Mesendoderm (in vitro differentiated cells): ENCODE measurements around the gene GRHL3.

Experiments used
- DNase-seq: peaks from one replicate; pipeline ENCODE4 v3.0.0; 2013
- H2AK5ac ChIP-seq: 2 replicates; pipeline ENCODE4 v1.6.1; 2013; ENCODE audit warnings: low read length, inconsistent platforms
- H2BK120ac ChIP-seq: 2 replicates; pipeline ENCODE4 v1.6.1; 2013; ENCODE audit warnings: low read depth, mild to moderate bottlenecking, low read length, moderate library complexity, mixed read lengths
- H2BK15ac ChIP-seq: replicated peaks from 2 replicates; pipeline ENCODE4 v1.6.1; 2013; ENCODE audit warnings: low read depth, mild to moderate bottlenecking, moderate library complexity
- H2BK5ac ChIP-seq: 2 replicates; pipeline ENCODE4 v1.6.1; 2013; ENCODE audit warnings: low read length, inconsistent platforms
- H3K18ac ChIP-seq: 2 replicates; pipeline ENCODE4 v1.6.1; 2013; ENCODE audit warnings: mild to moderate bottlenecking, low read length, mixed read lengths
- H3K23ac ChIP-seq: one replicate; pipeline ENCODE4 v1.6.1; 2013; ENCODE audit warnings: low read length
- H3K27ac ChIP-seq: 2 replicates; pipeline ENCODE4 v1.5.1; 2013; ENCODE audit warnings: low read depth, mild to moderate bottlenecking, inconsistent platforms, low read length, moderate library complexity
- H3K27me3 ChIP-seq: 2 replicates; pipeline ENCODE4 v1.6.1; 2013; ENCODE audit warnings: low read length, control low read depth, mild to moderate bottlenecking, inconsistent platforms; ENCODE audit not compliant: insufficient read depth, poor library complexity
- H3K36me3 ChIP-seq: 2 replicates; pipeline ENCODE4 v1.6.1; 2013; ENCODE audit warnings: low read length, inconsistent platforms; ENCODE audit not compliant: control insufficient read depth, insufficient read depth
- H3K4ac ChIP-seq: one replicate; pipeline ENCODE4 v1.6.1; 2013; ENCODE audit warnings: low read depth, mild to moderate bottlenecking, low read length, moderate library complexity
- H3K4me1 ChIP-seq: 2 replicates; pipeline ENCODE4 v1.6.1; 2013; ENCODE audit warnings: low read depth, low read length, inconsistent platforms; ENCODE audit not compliant: control insufficient read depth
- H3K4me2 ChIP-seq: 2 replicates; pipeline ENCODE4 v1.6.1; 2013; ENCODE audit warnings: low read length
- H3K4me3 ChIP-seq: 2 replicates; pipeline ENCODE4 v1.5.1; 2013; ENCODE audit warnings: mild to moderate bottlenecking, low read length
- H3K56ac ChIP-seq: one replicate; pipeline ENCODE4 v1.6.1; 2013; ENCODE audit warnings: low read length
- H3K79me1 ChIP-seq: 2 replicates; pipeline ENCODE4 v1.6.1; 2013; ENCODE audit warnings: low read length, inconsistent platforms
- H3K79me2 ChIP-seq: 2 replicates; pipeline ENCODE4 v1.6.1; 2013; ENCODE audit warnings: mild to moderate bottlenecking, low read length; ENCODE audit not compliant: control insufficient read depth, insufficient read depth
- H3K9ac ChIP-seq: 2 replicates; pipeline ENCODE4 v1.6.1; 2013; ENCODE audit warnings: low read length, inconsistent platforms
- H4K5ac ChIP-seq: one replicate; pipeline ENCODE4 v1.6.1; 2013; ENCODE audit warnings: low read length
- H4K8ac ChIP-seq: one replicate; pipeline ENCODE4 v1.6.1; 2013; ENCODE audit warnings: low read depth, mild to moderate bottlenecking, control low read depth, low read length, moderate library complexity
- WGBS: extraction: QIAGEN DNeasy Blood & Tissue Kit; methylation state at CpG from one replicate; pipeline ENCODE4 v1.1.7; 2013; ENCODE audit warnings: low lambda C conversion rate, missing lambda C conversion rate; ENCODE audit not compliant: insufficient coverage; ENCODE audit errors: extremely low coverage; 5-methylcytosine and 5-hydroxymethylcytosine counted together

GRHL3 gene

DNA sequence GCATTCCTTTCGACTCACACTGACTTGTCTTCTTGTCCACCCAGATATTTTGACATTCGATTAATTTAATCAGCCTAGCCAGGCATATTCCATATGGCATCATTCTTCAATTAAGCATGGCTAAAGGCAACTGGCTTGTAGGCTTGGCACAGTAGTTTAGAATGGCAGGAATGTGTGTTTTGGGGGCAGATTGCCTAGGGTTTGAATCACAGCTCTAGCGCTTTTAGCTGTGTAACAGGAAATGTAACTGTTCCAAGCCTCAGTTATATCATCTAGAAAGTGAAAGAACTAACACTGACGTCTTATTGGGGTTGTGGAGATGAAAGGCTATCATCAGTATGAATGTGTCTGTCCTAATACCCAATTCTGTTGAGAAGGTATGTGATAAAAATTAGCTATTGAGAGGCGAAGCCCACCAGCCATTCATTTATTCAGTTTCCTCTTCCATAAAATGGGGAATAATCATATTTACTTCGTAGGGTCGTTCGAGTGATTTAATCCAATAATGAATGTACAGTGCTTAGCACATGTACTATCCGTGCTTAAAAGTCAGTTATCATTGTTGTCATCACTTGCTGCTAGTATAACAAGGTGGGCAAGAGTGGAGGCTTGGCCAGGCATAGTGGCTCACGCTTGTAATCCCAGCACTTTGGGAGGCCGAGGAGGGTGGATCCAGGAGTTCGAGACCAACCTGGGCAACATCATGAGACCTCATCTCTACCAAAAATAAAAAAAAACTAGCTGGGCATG is 41.6 kb upstream of the GRHL3 start:
- Histone ChIP-seq H4K8ac (no peak overlapping the region), H3K23ac (no peak overlapping the region), H3K56ac (no peak overlapping the region), H2BK5ac (no peak overlapping the region), H2BK120ac (no peak overlapping the region), H4K5ac (no peak overlapping the region), H3K4ac (no peak overlapping the region), H3K36me3 (no peaks in the 10 kb centered on the region), H3K9ac (no peak overlapping the region), H3K27ac (no peak overlapping the region), H2BK15ac (no peak overlapping the region), H3K4me3 (no peak overlapping the region), H3K18ac (no peak overlapping the region), H2AK5ac (no peak overlapping the region), H3K4me1 (no peaks in the 10 kb centered on the region), H3K79me2 (no peaks in the 10 kb centered on the region), H3K79me1 (no peaks in the 10 kb centered on the region), H3K4me2 (no peak overlapping the region), H3K27me3 (no peaks in the 10 kb centered on the region)
- DNase-seq: no peak
- WGBS: no CpG with 5 or more reads among the region's 12 CpGs

DNA sequence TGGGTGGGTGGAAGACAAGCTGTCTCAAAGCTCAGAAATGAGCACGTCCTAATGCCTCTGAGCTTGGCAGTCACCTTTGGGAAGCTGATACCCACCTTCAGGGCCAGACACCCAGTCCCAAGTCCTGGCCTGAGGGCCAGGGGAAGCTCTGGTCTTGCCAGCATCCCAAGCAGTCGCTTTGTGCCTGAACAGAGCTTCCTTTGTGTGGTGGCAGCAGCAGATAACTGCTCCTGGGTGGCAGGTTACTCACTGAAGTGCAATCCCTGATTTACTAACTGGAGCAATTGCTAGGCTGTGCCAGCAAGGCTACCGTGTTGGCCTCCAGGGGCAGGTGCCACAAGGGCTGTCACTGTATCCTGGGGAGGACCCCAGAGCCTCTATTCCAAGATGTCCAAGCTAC is 40.4 kb upstream of the GRHL3 start:
- H3K36me3 ChIP-seq: no peaks in the 10 kb centered on the region
- no peaks in the 10 kb centered on the region for H3K79me2 ChIP-seq
- no peak overlapping the region for H2BK120ac ChIP-seq
- no peak overlapping the region for H3K4me2 ChIP-seq
- no peak overlapping the region for H2AK5ac ChIP-seq
- no peak overlapping the region for H2BK5ac ChIP-seq
- H3K27ac ChIP-seq: no peak overlapping the region
- H3K23ac ChIP-seq: no peak overlapping the region
- no peak overlapping the region for H2BK15ac ChIP-seq
- H3K27me3 ChIP-seq: no peaks in the 10 kb centered on the region
- H4K8ac ChIP-seq: no peak overlapping the region
- H3K9ac ChIP-seq: no peak overlapping the region
- no peaks in the 10 kb centered on the region for H3K79me1 ChIP-seq
- no peak overlapping the region for H3K4ac ChIP-seq
- no peak overlapping the region for H3K18ac ChIP-seq
- no peak overlapping the region for H4K5ac ChIP-seq
- DNase-seq: no peak
- WGBS: no CpG with 5 or more reads among the region's 3 CpGs
- H3K4me1 ChIP-seq: no peaks in the 10 kb centered on the region
- no peak overlapping the region for H3K56ac ChIP-seq
- no peak overlapping the region for H3K4me3 ChIP-seq

DNA sequence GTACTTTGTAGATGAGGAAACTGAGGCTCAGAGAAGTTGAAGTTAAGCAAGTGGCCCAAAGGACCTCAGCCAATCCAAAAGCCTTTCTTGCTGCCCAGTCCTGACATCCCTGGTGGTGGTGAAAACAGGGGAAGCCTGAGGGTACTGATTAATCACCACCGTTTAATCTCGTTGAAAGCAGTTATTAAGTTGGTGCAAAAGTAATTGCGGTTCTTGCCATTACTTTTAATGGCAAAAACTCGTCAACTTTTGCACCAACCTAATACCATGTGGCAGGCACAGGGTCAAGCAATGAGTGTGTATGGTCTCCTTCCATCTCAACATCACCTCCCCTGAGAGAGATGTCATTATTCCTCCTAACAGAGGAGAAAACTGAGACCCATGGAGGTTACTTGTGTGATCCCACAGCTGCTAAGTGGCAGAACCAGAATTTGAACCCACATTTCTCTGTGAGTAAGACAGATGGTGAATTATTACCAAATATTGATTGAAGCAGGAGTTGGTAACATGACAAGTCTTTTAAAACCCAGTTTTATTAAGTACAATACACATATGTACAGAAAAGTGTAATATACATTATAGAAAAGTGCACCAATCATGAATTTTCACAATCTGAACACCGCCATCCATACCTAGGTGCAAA is 39.4 kb upstream of the GRHL3 start:
- Histone ChIP-seq H3K36me3 (no peaks in the 10 kb centered on the region), H3K56ac (no peak overlapping the region), H3K4me2 (no peak overlapping the region), H2BK5ac (no peak overlapping the region), H3K27me3 (no peaks in the 10 kb centered on the region), H3K9ac (no peak overlapping the region), H4K5ac (no peak overlapping the region), H3K79me2 (no peaks in the 10 kb centered on the region), H3K4ac (no peak overlapping the region), H3K4me3 (no peak overlapping the region), H3K4me1 (no peaks in the 10 kb centered on the region), H4K8ac (no peak overlapping the region), H3K23ac (no peak overlapping the region), H2BK15ac (no peak overlapping the region), H2AK5ac (no peak overlapping the region), H3K27ac (no peak overlapping the region), H3K79me1 (no peaks in the 10 kb centered on the region), H2BK120ac (no peak overlapping the region), H3K18ac (no peak overlapping the region)
- no peak for DNase-seq
- WGBS: no CpG with 5 or more reads among the region's 5 CpGs

DNA sequence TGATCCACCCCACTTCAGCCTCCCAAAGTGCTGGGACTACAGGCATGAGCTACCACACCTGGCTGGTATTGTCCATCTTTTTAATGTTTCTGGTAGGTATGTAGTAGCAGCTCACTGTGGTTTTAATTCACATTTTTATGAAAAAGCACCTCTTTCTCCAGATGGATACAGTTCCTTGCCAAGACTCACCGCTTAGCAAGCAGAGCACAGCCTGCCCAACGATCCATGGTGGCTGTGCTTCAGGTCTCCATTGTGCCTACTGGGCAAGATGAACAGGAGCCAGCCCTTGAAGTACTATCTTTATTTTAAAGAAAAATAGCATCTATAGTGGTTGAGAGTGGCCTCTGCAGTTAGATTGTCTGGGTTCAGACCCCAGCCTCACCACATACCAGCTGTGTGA is 37.6 kb upstream of the GRHL3 start:
- Histone ChIP-seq H3K27ac (no peak overlapping the region), H3K56ac (no peak overlapping the region), H3K4me2 (no peak overlapping the region), H3K79me2 (no peaks in the 10 kb centered on the region), H2BK15ac (no peak overlapping the region), H3K18ac (no peak overlapping the region), H3K36me3 (no peaks in the 10 kb centered on the region), H3K4ac (no peak overlapping the region), H2BK120ac (no peak overlapping the region), H3K27me3 (no peaks in the 10 kb centered on the region), H2BK5ac (no peak overlapping the region), H4K5ac (no peak overlapping the region), H3K23ac (no peak overlapping the region), H3K79me1 (no peaks in the 10 kb centered on the region), H3K4me3 (no peak overlapping the region), H2AK5ac (no peak overlapping the region), H3K4me1 (no peaks in the 10 kb centered on the region), H3K9ac (no peak overlapping the region), H4K8ac (no peak overlapping the region)
- whole genome bisulfite sequencing: no CpG with 5 or more reads among the region's 2 CpGs
- DNase-seq: no peak

DNA sequence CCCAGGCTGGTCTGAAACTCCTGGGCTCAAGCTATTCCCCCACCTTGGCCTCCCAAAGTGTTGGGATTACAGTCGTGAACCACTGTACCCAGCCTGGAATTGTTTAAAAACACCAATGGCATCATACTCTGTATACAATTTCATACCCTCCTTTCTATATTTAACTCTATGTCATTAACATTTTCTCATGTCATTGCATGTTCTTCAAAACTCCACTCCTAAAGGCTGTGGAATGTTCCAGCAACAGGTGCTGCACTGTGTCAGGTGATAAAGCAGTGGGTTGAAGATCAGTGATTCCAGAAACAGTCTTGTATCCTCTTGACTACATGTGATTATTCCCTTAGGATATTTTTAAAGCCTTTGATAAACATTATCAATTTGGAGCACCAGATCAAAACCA is 36.7 kb upstream of the GRHL3 start:
- no peaks in the 10 kb centered on the region for H3K79me2 ChIP-seq
- H2AK5ac ChIP-seq: no peak overlapping the region
- no peak overlapping the region for H3K4ac ChIP-seq
- no peak overlapping the region for H2BK5ac ChIP-seq
- H3K79me1 ChIP-seq: no peaks in the 10 kb centered on the region
- no peak overlapping the region for H3K9ac ChIP-seq
- no peak overlapping the region for H3K18ac ChIP-seq
- no peak overlapping the region for H3K4me2 ChIP-seq
- H2BK15ac ChIP-seq: no peak overlapping the region
- no peak overlapping the region for H3K27ac ChIP-seq
- H4K8ac ChIP-seq: no peak overlapping the region
- no peaks in the 10 kb centered on the region for H3K4me1 ChIP-seq
- H3K27me3 ChIP-seq: no peaks in the 10 kb centered on the region
- no peak overlapping the region for H2BK120ac ChIP-seq
- DNase-seq: no peak
- H4K5ac ChIP-seq: no peak overlapping the region
- no peak overlapping the region for H3K56ac ChIP-seq
- no CpG with 5 or more reads among the region's 1 CpG for WGBS
- H3K4me3 ChIP-seq: no peak overlapping the region
- H3K36me3 ChIP-seq: no peaks in the 10 kb centered on the region
- no peak overlapping the region for H3K23ac ChIP-seq
